Panc1 (cell line): ENCODE data around the gene NCBP2L. TPM values are rescaled to one million over a fixed set of nuclear protein-coding genes. Genes with fewer than 3 reads are reported as not detected.

Experiments
- ATAC-seq: fragments of 200-7000 bp; cut with Tn5 transposase; 2 replicates; pipeline ENCODE4 v1.9.1; 2020; ENCODE audit warnings: mild to moderate bottlenecking, moderate library complexity
- BruUV-seq: library from RNA; stranded (reverse); fragments of 400-500 nt; replicated peaks from 2 replicates; lab custom pipeline; 2021; lab: Mats Ljungman, UMichigan
- CTCF ChIA-PET: fragments of 300-600 bp; sonication (Branson Sonifier 250); formaldehyde crosslinking; loops from one replicate; lab custom pipeline; 2022; ENCODE audit warnings: antibody characterized with exemption; lab: Charles Lee
- POLR2A ChIA-PET: fragments of 300-600 bp; sonication (Branson Sonifier 250); formaldehyde crosslinking; loops from one replicate; lab custom pipeline; 2022; ENCODE audit warnings: antibody characterized with exemption; lab: Charles Lee
- DNase-seq: peaks from one replicate; pipeline ENCODE4 v3.0.0-alpha.2; 2010; ENCODE audit warnings: low read depth, low spot score
- H3K27ac ChIP-seq: 2 replicates; pipeline ENCODE4 v1.5.1; 2011; ENCODE audit warnings: mild to moderate bottlenecking, low read length, inconsistent platforms
- H3K27me3 ChIP-seq: fragments of 200-500 bp; sonication (Bioruptor generic); 2 replicates; pipeline ENCODE4 v1.6.0; 2014; ENCODE audit warnings: low read length, inconsistent platforms; ENCODE audit not compliant: control insufficient read depth, insufficient read depth
- H3K36me3 ChIP-seq: fragments of 200-500 bp; sonication (Bioruptor generic); 2 replicates; pipeline ENCODE4 v1.5.1; 2014; ENCODE audit warnings: inconsistent platforms, mild to moderate bottlenecking, low read length, moderate library complexity; ENCODE audit not compliant: control insufficient read depth, insufficient read depth
- H3K4me1 ChIP-seq: 2 replicates; pipeline ENCODE4 v1.5.1; 2011; ENCODE audit warnings: inconsistent platforms, mild to moderate bottlenecking, low read length, moderate library complexity; ENCODE audit not compliant: control insufficient read depth, insufficient read depth
- H3K4me3 ChIP-seq, 2 experiments: 2 replicates each; pipeline ENCODE4 v1.5.1; 2011 to 2012; ENCODE audit warnings: low read depth in 2 of 2, low read length in 2 of 2, mild to moderate bottlenecking in 2 of 2, inconsistent platforms in 1 of 2, moderate library complexity in 1 of 2
- H3K9me3 ChIP-seq: fragments of 200-500 bp; sonication (Bioruptor generic); 2 replicates; pipeline ENCODE4 v1.5.1; 2014; ENCODE audit warnings: low read depth, mild to moderate bottlenecking, inconsistent platforms, low read length, moderate library complexity; ENCODE audit not compliant: control insufficient read depth, insufficient read depth
- CTCF ChIP-seq: fragments of 450-650 bp; IDR thresholded peaks from 2 replicates; pipeline ENCODE4 v1.5.1; 2017; ENCODE audit warnings: mild to moderate bottlenecking
- POLR2AphosphoS5 ChIP-seq: IDR thresholded peaks from 2 replicates; pipeline ENCODE4 v1.6.1; 2012; ENCODE audit warnings: mild to moderate bottlenecking, low read depth, low read length, moderate library complexity
- REST ChIP-seq, 2 experiments: IDR thresholded peaks; 2 replicates each; pipeline ENCODE4 v1.6.1; 2011 to 2012; ENCODE audit warnings: low read depth in 2 of 2, control low read depth in 1 of 2, low read length in 1 of 2, mild to moderate bottlenecking in 1 of 2, moderate library complexity in 1 of 2; ENCODE audit not compliant: insufficient read depth in 1 of 2
- SIN3A ChIP-seq: IDR thresholded peaks from 2 replicates; pipeline ENCODE4 v1.6.1; 2012; ENCODE audit warnings: low read depth, mild to moderate bottlenecking, low read length, moderate library complexity, borderline replicate concordance; ENCODE audit not compliant: insufficient read depth
- TCF7L2 ChIP-seq: IDR thresholded peaks from 2 replicates; pipeline ENCODE4 v1.6.1; 2011; ENCODE audit warnings: mild to moderate bottlenecking, low read depth, low read length, inconsistent platforms
- in situ Hi-C: cut with HindIII; loops from 2 replicates; pipeline ENCODE4 v1.10.0; 2016; ENCODE audit warnings: low sequenced_read_pairs, low pct_unique_long_range_greater_than_20kb
- intact Hi-C: fragments of 100-400 bp; cut with micrococcal nuclease; formaldehyde crosslinking; loops from one replicate; pipeline ENCODE4 v1.10.0; 2022; ENCODE audit not compliant: unreplicated experiment
- total RNA-seq: library from RNA; stranded (reverse); gene quantifications from one replicate; pipeline ENCODE4 v1.2.1, GENCODE V29; 2021; ENCODE audit not compliant: unreplicated experiment

Gene NCBP2L
- total RNA-seq, 1 experiment from 2014 or later = not detected

- Histone ChIP-seq H3K9me3 (no peaks in the 10 kb centered on the region), H3K27ac (no peak overlapping the region), H3K4me1 (no peaks in the 10 kb centered on the region), H3K4me3 (no peak overlapping the region), H3K27me3 (peaks cover 3% of the 10 kb centered on the region; the same call in 1 of the 2 replicates), H3K36me3 (no peaks in the 10 kb centered on the region)
- BruUV-seq = no TSS peak
- no peak for TF ChIP-seq SIN3A
- no peak for TF ChIP-seq REST (IDR thresholded peaks at IDR 0.05; ENCODE audit: insufficient read depth in 1 of 2, low read depth in 2 of 2, low read length in 1 of 2)
- no peak for TF ChIP-seq TCF7L2
- TF ChIP-seq CTCF = no peak
- TF ChIP-seq POLR2AphosphoS5 = no peak
- in situ Hi-C loops = no loop called here
- POLR2A ChIA-PET = no interaction called here
- intact Hi-C loops = no loop called here
- CTCF ChIA-PET = interaction anchor here (0.7 kb wide), 1 partner anchor 907 kb away, joined by 5 read pairs; no protein-coding TSS in a partner anchor
- ATAC-seq (no peak), DNase-seq (no peak)
Measured at GRCh38 chrX:107768051-107768450, 9.5 kb upstream of the NCBP2L start.

- no peaks in the 10 kb centered on the region for H3K9me3 ChIP-seq
- no peaks in the 10 kb centered on the region for H3K4me1 ChIP-seq
- DNase-seq (no peak), ATAC-seq (no peak)
- H3K27ac ChIP-seq = no peak overlapping the region
- TF ChIP-seq TCF7L2 (no peak), CTCF (no peak), SIN3A (no peak), REST (IDR thresholded peaks at IDR 0.05; ENCODE audit: insufficient read depth in 1 of 2, low read depth in 2 of 2, low read length in 1 of 2) (no peak), POLR2AphosphoS5 (no peak)
- no peak overlapping the region for H3K4me3 ChIP-seq
- ChIA-PET POLR2A (no interaction called here), CTCF (no interaction called here)
- intact Hi-C loops (loop anchor here (10.0 kb wide), 1 partner anchor 235 kb away; no protein-coding TSS in a partner anchor), in situ Hi-C loops (no loop called here)
- no TSS peak for BruUV-seq
- H3K27me3 ChIP-seq = peaks cover 3% of the 10 kb centered on the region; the same call in 1 of the 2 replicates
- no peaks in the 10 kb centered on the region for H3K36me3 ChIP-seq
Measured at GRCh38 chrX:107769581-107770317, 7.8 kb upstream of the NCBP2L start.
